Spleen (tissue), 11 donors: Measurements from ENCODE around the gene DAZAP2. TPM values are rescaled to one million over a fixed set of nuclear protein-coding genes. Genes with fewer than 3 reads are reported as not detected.
"Not testable (repeated sequence)": the region's sequence is repeated elsewhere in the genome, so short reads cannot be mapped to it uniquely, and the experiment has no call there.

ENCODE experiments used
- DNase-seq: peaks from one replicate; pipeline ENCODE4 v3.0.0-alpha.2; 2020
- H3K27ac ChIP-seq, 8 donors: fragments of 200-600 bp; sonication (generic) in 7 of 8; 1 replicate in 4 of 8; 2 replicates in 4 of 8; pipeline versions ENCODE4 v1.5.0 to v1.8.0; 2016 to 2021; ENCODE audit warnings: inconsistent platforms in 4 of 8, mild to moderate bottlenecking in 4 of 8, moderate library complexity in 1 of 8
- H3K27me3 ChIP-seq, 7 donors: fragments of 200-600 bp; sonication (generic) in 6 of 7; replicated peaks in 1 of 7; 1 replicate in 4 of 7; 2 replicates in 3 of 7; pipeline versions ENCODE4 v1.5.0 to v1.8.0; 2016 to 2021; ENCODE audit warnings: inconsistent platforms in 3 of 7, mild to moderate bottlenecking in 1 of 7
- H3K36me3 ChIP-seq, 6 donors: fragments of 200-600 bp; sonication (generic) in 5 of 6; 1 replicate in 4 of 6; 2 replicates in 2 of 6; pipeline versions ENCODE4 v1.5.0 to v1.8.0; 2016 to 2021; ENCODE audit warnings: inconsistent platforms in 2 of 6
- H3K4me1 ChIP-seq, 6 donors: fragments of 200-600 bp; sonication (generic) in 5 of 6; 1 replicate in 3 of 6; 2 replicates in 3 of 6; pipeline versions ENCODE4 v1.5.0 to v1.8.0; 2016 to 2021; ENCODE audit warnings: inconsistent platforms in 3 of 6
- H3K4me3 ChIP-seq, 8 donors: fragments of 200-600 bp; sonication (generic) in 7 of 8; 1 replicate in 4 of 8; 2 replicates in 4 of 8; pipeline versions ENCODE4 v1.5.0 to v1.8.0; 2016 to 2021; ENCODE audit warnings: inconsistent platforms in 4 of 8, mild to moderate bottlenecking in 4 of 8, moderate library complexity in 2 of 8
- H3K9me3 ChIP-seq, 8 donors: fragments of 200-600 bp; sonication (generic) in 7 of 8; 1 replicate in 4 of 8; 2 replicates in 4 of 8; pipeline versions ENCODE4 v1.5.0 to v1.8.0; 2016 to 2021; ENCODE audit warnings: inconsistent platforms in 4 of 8
- POLR2A ChIP-seq, 3 donors: fragments of 450-650 bp; IDR thresholded peaks; one replicate each; pipeline ENCODE4 v1.5.1; 2017; ENCODE audit warnings: antibody characterized with exemption in 3 of 3, mild to moderate bottlenecking in 1 of 3
- POLR2AphosphoS5 ChIP-seq, 3 donors: sonication (generic); formaldehyde crosslinking; IDR thresholded peaks; one replicate each; pipeline ENCODE4 v1.5.1; 2017; ENCODE audit warnings: antibody characterized with exemption in 3 of 3
- WGBS, 5 donors: extraction: QIAGEN DNeasy Blood & Tissue Kit in 3 of 5; methylation state at CpG; one replicate each; pipeline versions ENCODE4 v1.1.5 to v1.1.7; 2013 to 2018; 5-methylcytosine and 5-hydroxymethylcytosine counted together
- intact Hi-C: fragments of 100-400 bp; cut with DNase I; formaldehyde crosslinking; loops from one replicate; pipeline ENCODE4 v1.15.0; 2023; ENCODE audit warnings: low total_unique reads
- polyA plus RNA-seq, 3 donors: library from polyadenylated mRNA; stranded (reverse); fragments of 200-250 nt; gene quantifications; one replicate each; pipeline ENCODE4 v1.2.1, GENCODE V29; 2013
- total RNA-seq, 7 donors: library from RNA; depleted of rRNA in 3 of 7; stranded (reverse); fragments of >200 nt in 3 of 7; fragmentation: NEBNext Ultra II Directional in 4 of 7; extraction: Animal tissue kit (Norgen Biotek cat#: 25700) in 4 of 7; gene quantifications; one replicate each; pipeline versions ENCODE4 v1.1.0 to v1.2.1, GENCODE V29; 2016 to 2021
- TF ChIP-seq, protein P1 (sequence below), 11 experiments: fragments of 200-600 bp in 7 of 11; fragments of 450-650 bp in 4 of 11; sonication (generic) in 4 of 11; IDR thresholded peaks in 8 of 11; conservative IDR thresholded peaks in 3 of 11; 1 replicate in 7 of 11; 2 replicates in 4 of 11; pipeline versions ENCODE4 v1.4.0 to v1.8.0; 2016 to 2021; ENCODE audit warnings: antibody characterized with exemption in 11 of 11, inconsistent platforms in 4 of 11, mild to moderate bottlenecking in 1 of 11
- donor health status: healthy with polysubstance abuse.
- donor health status: DM: no; HTN: no; CAD: no; lungs with moderate emphysema.
- donor health status: DM: no; HTN: no; CAD: no.
- donor health status: Bipolar disorder and iron deficiency.
- donor health status: healthy.
- donor health status: DM: no; HTN: no; CAD: no.
- donor health status: DM: yes; HTN: yes; CAD: no.

Gene DAZAP2
- total and polyA plus RNA-seq, 10 donors, result 181 to 493 (median 292) TPM

DNA sequence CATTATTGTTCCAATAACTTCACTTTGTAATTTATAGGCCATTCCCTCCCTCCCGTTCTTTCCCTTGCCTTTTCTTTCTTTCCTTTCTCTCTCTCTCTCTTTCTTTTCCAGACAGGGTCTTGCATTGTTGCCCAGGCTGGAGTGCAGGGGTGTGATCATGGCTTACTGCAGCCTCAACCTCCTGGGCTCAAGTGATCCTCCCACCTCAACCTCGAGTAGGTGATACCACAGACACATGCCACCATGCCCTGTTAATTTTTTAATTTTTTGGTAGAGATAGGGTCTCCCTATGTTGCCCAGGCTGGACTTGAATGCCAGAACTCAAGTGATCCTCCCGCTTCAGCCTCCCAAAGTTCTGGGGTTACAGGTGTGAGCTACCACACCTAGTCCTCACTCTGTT is 14.0 kb upstream of the DAZAP2 start:
- Histone ChIP-seq H3K4me3 (no peak overlapping the region), H3K27ac (no peak overlapping the region), H3K36me3 (no peaks in the 10 kb centered on the region), H3K4me1 (peaks cover 0 to 2% (median under 1%) of the 10 kb centered on the region in 6 donors), H3K27me3 (no peaks in the 10 kb centered on the region), H3K9me3 (no peaks in the 10 kb centered on the region)
- no peak for TF ChIP-seq POLR2A (IDR thresholded peaks at IDR 0.05)
- TF ChIP-seq, protein P1, sequence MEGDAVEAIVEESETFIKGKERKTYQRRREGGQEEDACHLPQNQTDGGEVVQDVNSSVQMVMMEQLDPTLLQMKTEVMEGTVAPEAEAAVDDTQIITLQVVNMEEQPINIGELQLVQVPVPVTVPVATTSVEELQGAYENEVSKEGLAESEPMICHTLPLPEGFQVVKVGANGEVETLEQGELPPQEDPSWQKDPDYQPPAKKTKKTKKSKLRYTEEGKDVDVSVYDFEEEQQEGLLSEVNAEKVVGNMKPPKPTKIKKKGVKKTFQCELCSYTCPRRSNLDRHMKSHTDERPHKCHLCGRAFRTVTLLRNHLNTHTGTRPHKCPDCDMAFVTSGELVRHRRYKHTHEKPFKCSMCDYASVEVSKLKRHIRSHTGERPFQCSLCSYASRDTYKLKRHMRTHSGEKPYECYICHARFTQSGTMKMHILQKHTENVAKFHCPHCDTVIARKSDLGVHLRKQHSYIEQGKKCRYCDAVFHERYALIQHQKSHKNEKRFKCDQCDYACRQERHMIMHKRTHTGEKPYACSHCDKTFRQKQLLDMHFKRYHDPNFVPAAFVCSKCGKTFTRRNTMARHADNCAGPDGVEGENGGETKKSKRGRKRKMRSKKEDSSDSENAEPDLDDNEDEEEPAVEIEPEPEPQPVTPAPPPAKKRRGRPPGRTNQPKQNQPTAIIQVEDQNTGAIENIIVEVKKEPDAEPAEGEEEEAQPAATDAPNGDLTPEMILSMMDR (IDR thresholded peaks at IDR 0.05 in 8 of 11, conservative IDR thresholded peaks at IDR 0.05 in 3 of 11), result no peak
- no peak for TF ChIP-seq POLR2AphosphoS5 (IDR thresholded peaks at IDR 0.05)
- intact Hi-C loops, result no loop called here
- WGBS, 5 donors, result 84 to 94% (median 91%) methylated on average over 3 of the region's 3 CpGs
- no peak for DNase-seq

DNA sequence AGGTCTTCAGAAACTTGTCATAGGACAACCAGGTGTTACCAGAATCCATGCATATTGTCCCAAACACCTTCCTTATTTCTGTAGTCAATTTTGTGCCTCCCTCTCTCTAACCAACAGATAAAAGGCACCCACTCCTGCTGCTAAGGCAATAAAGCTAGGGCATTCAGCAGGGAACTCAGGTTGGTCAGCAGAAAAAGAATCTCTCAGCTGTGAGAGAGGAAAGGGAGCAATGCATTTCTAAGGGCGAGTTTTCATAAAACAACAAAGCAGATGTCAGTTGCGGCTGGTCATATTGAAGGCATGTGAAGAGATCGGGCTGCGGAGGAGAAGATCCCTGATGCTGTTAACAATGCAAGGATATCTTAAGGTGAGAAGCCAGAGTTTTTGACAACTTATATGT is 13.4 kb upstream of the DAZAP2 start:
- Histone ChIP-seq H3K36me3 (no peaks in the 10 kb centered on the region), H3K4me3 (no peak overlapping the region), H3K9me3 (no peaks in the 10 kb centered on the region), H3K27me3 (no peaks in the 10 kb centered on the region), H3K4me1 (no peaks in the 10 kb centered on the region), H3K27ac (no peak overlapping the region)
- 93 to 99% (median 94%) methylated on average over 4 of the region's 4 CpGs for WGBS, 5 donors
- TF ChIP-seq POLR2A (IDR thresholded peaks at IDR 0.05) (no peak), POLR2AphosphoS5 (IDR thresholded peaks at IDR 0.05) (no peak)
- TF ChIP-seq, protein P1 (IDR thresholded peaks at IDR 0.05 in 8 of 11, conservative IDR thresholded peaks at IDR 0.05 in 3 of 11), result no peak
- intact Hi-C loops, result no loop called here
- no peak for DNase-seq

DNA sequence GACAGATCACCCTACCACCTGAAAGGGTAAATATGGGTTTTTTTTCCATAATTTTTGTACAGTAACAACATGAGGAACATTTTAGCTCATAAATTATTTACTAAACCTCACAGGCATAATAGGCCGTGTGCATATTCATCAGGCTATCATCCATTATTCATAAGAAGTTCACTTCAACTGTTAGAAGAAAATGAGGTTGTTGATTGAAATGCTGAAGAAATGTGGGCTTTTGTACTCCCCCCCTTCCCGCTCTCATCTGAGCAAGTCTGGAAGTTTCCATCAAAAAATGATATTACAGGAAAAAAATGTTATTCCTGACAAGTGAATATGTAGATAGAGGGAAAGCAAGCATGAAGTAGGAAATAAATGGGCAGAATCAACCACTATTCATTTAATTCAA is 12.9 kb upstream of the DAZAP2 start:
- H3K27ac ChIP-seq, result no peak overlapping the region
- H3K27me3 ChIP-seq, result no peaks in the 10 kb centered on the region
- intact Hi-C loops, result no loop called here
- TF ChIP-seq, protein P1 (IDR thresholded peaks at IDR 0.05 in 8 of 11, conservative IDR thresholded peaks at IDR 0.05 in 3 of 11), result no peak
- no peak for TF ChIP-seq POLR2A (IDR thresholded peaks at IDR 0.05)
- TF ChIP-seq POLR2AphosphoS5 (IDR thresholded peaks at IDR 0.05), result no peak
- no peaks in the 10 kb centered on the region for H3K36me3 ChIP-seq
- DNase-seq, result no peak
- H3K9me3 ChIP-seq, result no peaks in the 10 kb centered on the region
- H3K4me3 ChIP-seq, result no peak overlapping the region
- no peaks in the 10 kb centered on the region for H3K4me1 ChIP-seq
- 92 to 98% (median 97%) methylated on average over 2 of the region's 2 CpGs for WGBS, 5 donors

DNA sequence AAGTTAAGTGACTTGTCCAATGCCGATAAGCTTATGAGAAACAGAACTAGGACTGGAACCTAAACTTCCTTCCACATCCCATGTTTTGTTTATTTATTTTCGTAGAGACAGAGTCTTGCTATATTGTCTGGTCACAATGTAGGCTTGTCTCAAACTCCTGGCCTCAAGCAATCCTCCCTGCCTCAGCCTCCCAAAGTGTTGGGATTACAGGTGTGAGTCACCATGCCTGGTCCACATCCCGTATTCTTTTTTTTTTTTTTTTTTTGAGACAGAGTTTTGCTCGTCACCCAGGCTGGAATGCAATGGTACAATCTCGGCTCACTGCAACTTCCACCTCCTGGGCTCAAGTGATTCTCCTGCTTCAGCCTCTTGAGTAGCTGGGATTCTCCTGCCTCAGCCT is 11.5 kb upstream of the DAZAP2 start:
- H3K27me3 ChIP-seq, H3K36me3 ChIP-seq, H3K4me1 ChIP-seq, intact Hi-C loops, H3K9me3 ChIP-seq, H3K4me3 ChIP-seq, DNase-seq, H3K27ac ChIP-seq: not testable (repeated sequence)
- 85 to 93% (median 91%) methylated on average over 5 of the region's 5 CpGs for WGBS, 5 donors

DNA sequence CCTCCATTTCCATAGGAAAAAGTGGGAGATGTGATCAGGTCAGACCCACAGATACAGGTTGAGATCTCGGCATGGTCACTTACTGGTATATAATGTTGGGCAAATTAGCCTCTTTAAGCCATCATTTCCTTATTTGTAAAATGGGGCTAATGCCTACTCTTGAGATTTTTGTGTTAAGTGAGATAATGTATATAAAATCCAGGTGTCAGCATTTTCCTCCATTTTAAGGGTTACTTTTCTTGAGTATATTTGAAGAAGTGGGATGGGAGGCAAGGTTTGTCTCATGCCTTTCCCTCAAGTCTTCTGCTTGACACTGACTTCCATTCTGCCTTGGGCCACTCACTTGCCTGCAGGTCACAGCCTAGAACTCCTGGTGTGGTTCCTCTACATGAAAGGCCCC is 10.7 kb upstream of the DAZAP2 start:
- no peaks in the 10 kb centered on the region for H3K9me3 ChIP-seq
- 88 to 95% (median 90%) methylated on average over 1 of the region's 1 CpG for WGBS, 5 donors
- H3K4me3 ChIP-seq, result no peak overlapping the region
- no peak for DNase-seq
- H3K4me1 ChIP-seq, result no peaks in the 10 kb centered on the region
- H3K36me3 ChIP-seq, result no peaks in the 10 kb centered on the region
- TF ChIP-seq POLR2AphosphoS5 (IDR thresholded peaks at IDR 0.05), result no peak
- TF ChIP-seq POLR2A (IDR thresholded peaks at IDR 0.05), result no peak
- TF ChIP-seq, protein P1 (IDR thresholded peaks at IDR 0.05 in 8 of 11, conservative IDR thresholded peaks at IDR 0.05 in 3 of 11), result no peak
- H3K27ac ChIP-seq, result no peak overlapping the region
- intact Hi-C loops, result no loop called here
- no peaks in the 10 kb centered on the region for H3K27me3 ChIP-seq
